ENCODE measurements around the gene DCDC1.

- TF ChIP-seq EZH2 (IDR thresholded peaks at IDR 0.05; ENCODE audit: low read length, missing control alignments) (no peak), CTCF (conservative IDR thresholded peaks at IDR 0.05 in 1 of 2, IDR thresholded peaks at IDR 0.05 in 1 of 2; ENCODE audit: low read depth in 1 of 2, low read length in 2 of 2) (peak in 1 of 2 donors; percentile 25)
Measured at GRCh38 chr11:31045335-31045734, 324.2 kb downstream of the DCDC1 start.
